ENCODE measurements around the gene CSMD2.

Gene CSMD2

GRCh38 chr1:33849211-33849610 is 315.8 kb downstream of the CSMD2 start:
- no peaks in the 10 kb centered on the region for H4K20me1 ChIP-seq (ENCODE audit: insufficient read depth, low read length, poor library complexity, severe bottlenecking)
- no peaks in the 10 kb centered on the region for H3K4me1 ChIP-seq (ENCODE audit: insufficient read depth, low read length, poor library complexity, severe bottlenecking)
- H3F3A ChIP-seq (ENCODE audit: low read depth), result no peaks in the 10 kb centered on the region
- H3K36me3 ChIP-seq (ENCODE audit: insufficient read depth, low read length), result no peaks in the 10 kb centered on the region
- no peak overlapping the region for H2AFZ ChIP-seq (ENCODE audit: low read length)
- no peak overlapping the region for H3K9ac ChIP-seq (ENCODE audit: low read depth, low read length, poor library complexity, severe bottlenecking)
- H3K27me3 ChIP-seq (ENCODE audit: insufficient read depth, low read length, poor library complexity, severe bottlenecking), result no peaks in the 10 kb centered on the region
- H3K9me2 ChIP-seq (replicated peaks; ENCODE audit: low read depth, low read length), result no peaks in the 10 kb centered on the region
- H3K4me2 ChIP-seq (ENCODE audit: low read depth, low read length, poor library complexity, severe bottlenecking), result no peak overlapping the region
- H3K4me3 ChIP-seq (ENCODE audit: low read length, poor library complexity, severe bottlenecking), result no peak overlapping the region
- no peak for TF ChIP-seq CTCF (conservative IDR thresholded peaks at IDR 0.05; ENCODE audit: low read length)
- TF ChIP-seq EZH2phosphoT487 (IDR thresholded peaks at IDR 0.05; ENCODE audit: borderline replicate concordance), result no peak
- H3K79me2 ChIP-seq (ENCODE audit: insufficient read depth, low read length), result no peaks in the 10 kb centered on the region
- H3K9me3 ChIP-seq (ENCODE audit: insufficient read depth, low read depth, low read length), result no peaks in the 10 kb centered on the region

GRCh38 chr1:33848205-33848937 is 316.7 kb downstream of the CSMD2 start:
- no peaks in the 10 kb centered on the region for H3K36me3 ChIP-seq (ENCODE audit: insufficient read depth, low read length)
- H3K4me1 ChIP-seq (ENCODE audit: insufficient read depth, low read length, poor library complexity, severe bottlenecking), result no peaks in the 10 kb centered on the region
- no peak overlapping the region for H3K9ac ChIP-seq (ENCODE audit: low read depth, low read length, poor library complexity, severe bottlenecking)
- no peaks in the 10 kb centered on the region for H3K27me3 ChIP-seq (ENCODE audit: insufficient read depth, low read length, poor library complexity, severe bottlenecking)
- H2AFZ ChIP-seq (ENCODE audit: low read length), result no peak overlapping the region
- no peaks in the 10 kb centered on the region for H3K79me2 ChIP-seq (ENCODE audit: insufficient read depth, low read length)
- TF ChIP-seq EZH2phosphoT487 (IDR thresholded peaks at IDR 0.05; ENCODE audit: borderline replicate concordance) (no peak), CTCF (conservative IDR thresholded peaks at IDR 0.05; ENCODE audit: low read length) (no peak)
- no peak overlapping the region for H3K4me3 ChIP-seq (ENCODE audit: low read length, poor library complexity, severe bottlenecking)
- H4K20me1 ChIP-seq (ENCODE audit: insufficient read depth, low read length, poor library complexity, severe bottlenecking), result no peaks in the 10 kb centered on the region
- H3K9me2 ChIP-seq (replicated peaks; ENCODE audit: low read depth, low read length), result no peaks in the 10 kb centered on the region
- H3K9me3 ChIP-seq (ENCODE audit: insufficient read depth, low read depth, low read length), result no peaks in the 10 kb centered on the region
- H3F3A ChIP-seq (ENCODE audit: low read depth), result no peaks in the 10 kb centered on the region
- H3K4me2 ChIP-seq (ENCODE audit: low read depth, low read length, poor library complexity, severe bottlenecking), result no peak overlapping the region

- H2AFZ ChIP-seq (ENCODE audit: low read length), result no peak overlapping the region
- no peaks in the 10 kb centered on the region for H3K79me2 ChIP-seq (ENCODE audit: insufficient read depth, low read length)
- no peak overlapping the region for H3K4me3 ChIP-seq (ENCODE audit: low read length, poor library complexity, severe bottlenecking)
- no peaks in the 10 kb centered on the region for H4K20me1 ChIP-seq (ENCODE audit: insufficient read depth, low read length, poor library complexity, severe bottlenecking)
- H3K4me2 ChIP-seq (ENCODE audit: low read depth, low read length, poor library complexity, severe bottlenecking), result no peak overlapping the region
- H3F3A ChIP-seq (ENCODE audit: low read depth), result no peaks in the 10 kb centered on the region
- H3K9me3 ChIP-seq (ENCODE audit: insufficient read depth, low read depth, low read length), result no peaks in the 10 kb centered on the region
- no peaks in the 10 kb centered on the region for H3K27me3 ChIP-seq (ENCODE audit: insufficient read depth, low read length, poor library complexity, severe bottlenecking)
- H3K9me2 ChIP-seq (replicated peaks; ENCODE audit: low read depth, low read length), result no peaks in the 10 kb centered on the region
- H3K4me1 ChIP-seq (ENCODE audit: insufficient read depth, low read length, poor library complexity, severe bottlenecking), result no peaks in the 10 kb centered on the region
- no peaks in the 10 kb centered on the region for H3K36me3 ChIP-seq (ENCODE audit: insufficient read depth, low read length)
- TF ChIP-seq CTCF (conservative IDR thresholded peaks at IDR 0.05; ENCODE audit: low read length) (no peak), EZH2phosphoT487 (IDR thresholded peaks at IDR 0.05; ENCODE audit: borderline replicate concordance) (no peak)
- no peak overlapping the region for H3K9ac ChIP-seq (ENCODE audit: low read depth, low read length, poor library complexity, severe bottlenecking)
These were observed 318.2 kb downstream of the CSMD2 start for GRCh38 chr1:33846861-33847260.
